CD4-positive, alpha-beta T cell (primary cell): ENCODE results near the gene TBC1D22A. TPM values are rescaled to one million over a fixed set of nuclear protein-coding genes. Genes with fewer than 3 reads are reported as not detected.

Source experiments
- ATAC-seq: fragments of 200-7000 bp; cut with Tn5 transposase; one replicate; pipeline ENCODE4 v1.10.0; 2022; ENCODE audit warnings: mild to moderate bottlenecking; ENCODE audit not compliant: poor library complexity
- CTCF ChIA-PET: fragments of 350-600 bp; sonication (Branson Sonifier 250); formaldehyde crosslinking; loops from one replicate; lab custom pipeline; 2021; ENCODE audit warnings: antibody characterized with exemption, inconsistent platforms; lab: Charles Lee
- POLR2A ChIA-PET: fragments of 350-600 bp; sonication (Branson Sonifier 250); formaldehyde crosslinking; loops from one replicate; lab custom pipeline; 2021; ENCODE audit warnings: antibody characterized with exemption, inconsistent platforms; lab: Charles Lee
- DNase-seq, 14 experiments: peaks; one replicate each; pipeline ENCODE4 v3.0.0-alpha.2; 2013 to 2020; ENCODE audit warnings: mixed read lengths in 2 of 14
- H3K27ac ChIP-seq, 2 donors: one replicate each; pipeline versions ENCODE4 v1.5.1 to v1.7.0; 2013; ENCODE audit warnings: low read length in 2 of 2, low read depth in 1 of 2, mild to moderate bottlenecking in 1 of 2
- H3K27me3 ChIP-seq, 2 experiments: 1 replicate in 1 of 2; 2 replicates in 1 of 2; pipeline versions ENCODE4 v1.6.1 to v1.7.0; 2013; ENCODE audit warnings: low read length in 2 of 2, control low read depth in 1 of 2, mild to moderate bottlenecking in 1 of 2, moderate library complexity in 1 of 2; ENCODE audit not compliant: insufficient read depth in 2 of 2, control insufficient read depth in 1 of 2
- H3K36me3 ChIP-seq: one replicate; pipeline ENCODE4 v1.6.1; 2013; ENCODE audit warnings: low read length, control low read depth; ENCODE audit not compliant: insufficient read depth
- H3K4me1 ChIP-seq: one replicate; pipeline ENCODE4 v1.6.1; 2013; ENCODE audit warnings: low read length, control low read depth; ENCODE audit not compliant: insufficient read depth
- H3K4me3 ChIP-seq: one replicate; pipeline ENCODE4 v1.5.1; 2013; ENCODE audit warnings: mild to moderate bottlenecking, low read length, moderate library complexity
- H3K9me3 ChIP-seq, 2 experiments: 1 replicate in 1 of 2; 2 replicates in 1 of 2; pipeline versions ENCODE4 v1.6.1 to v1.7.0; 2013; ENCODE audit warnings: low read length in 2 of 2, mild to moderate bottlenecking in 2 of 2, control low read depth in 1 of 2, moderate library complexity in 1 of 2; ENCODE audit not compliant: control insufficient read depth in 1 of 2, insufficient read depth in 1 of 2
- H3K27ac Mint-ChIP-seq: one replicate; pipeline ENCODE4 v1.8.0; 2020; ENCODE audit warnings: mixed read lengths
- H3K27me3 Mint-ChIP-seq: one replicate; pipeline ENCODE4 v1.8.0; 2021; ENCODE audit warnings: mixed read lengths
- H3K36me3 Mint-ChIP-seq: one replicate; pipeline ENCODE4 v1.8.0; 2021; ENCODE audit warnings: low read depth, mixed read lengths
- H3K4me1 Mint-ChIP-seq: one replicate; pipeline ENCODE4 v1.8.0; 2021; ENCODE audit warnings: low read depth, mixed read lengths
- H3K4me3 Mint-ChIP-seq: one replicate; pipeline ENCODE4 v1.8.0; 2020; ENCODE audit warnings: mild to moderate bottlenecking, mixed read lengths
- H3K9me3 Mint-ChIP-seq: one replicate; pipeline ENCODE4 v1.8.0; 2020; ENCODE audit warnings: mixed read lengths
- intact Hi-C, 2 experiments: fragments of 100-400 bp; cut with DNase I in 1 of 2; cut with micrococcal nuclease in 1 of 2; formaldehyde crosslinking; loops; one replicate each; pipeline versions ENCODE4 v1.15.1 to v1.9.0; 2023 to 2025; cut with DNase I, micrococcal nuclease
- total RNA-seq, 174 experiments: library from RNA in 2 of 174; stranded (reverse) in 2 of 174; gene quantifications; one replicate each; pipeline ENCODE4 v1.2.3 and lab custom pipeline; 2021 to 2026
- TF ChIP-seq, protein P1 (sequence below): fragments of 200-600 bp; IDR thresholded peaks from one replicate; pipeline ENCODE4 v1.8.0; 2022; ENCODE audit warnings: antibody characterized with exemption, mild to moderate bottlenecking

The TBC1D22A gene
- total RNA-seq, 2 experiments from 2014 or later = 27.1 to 31.7 TPM

DNA sequence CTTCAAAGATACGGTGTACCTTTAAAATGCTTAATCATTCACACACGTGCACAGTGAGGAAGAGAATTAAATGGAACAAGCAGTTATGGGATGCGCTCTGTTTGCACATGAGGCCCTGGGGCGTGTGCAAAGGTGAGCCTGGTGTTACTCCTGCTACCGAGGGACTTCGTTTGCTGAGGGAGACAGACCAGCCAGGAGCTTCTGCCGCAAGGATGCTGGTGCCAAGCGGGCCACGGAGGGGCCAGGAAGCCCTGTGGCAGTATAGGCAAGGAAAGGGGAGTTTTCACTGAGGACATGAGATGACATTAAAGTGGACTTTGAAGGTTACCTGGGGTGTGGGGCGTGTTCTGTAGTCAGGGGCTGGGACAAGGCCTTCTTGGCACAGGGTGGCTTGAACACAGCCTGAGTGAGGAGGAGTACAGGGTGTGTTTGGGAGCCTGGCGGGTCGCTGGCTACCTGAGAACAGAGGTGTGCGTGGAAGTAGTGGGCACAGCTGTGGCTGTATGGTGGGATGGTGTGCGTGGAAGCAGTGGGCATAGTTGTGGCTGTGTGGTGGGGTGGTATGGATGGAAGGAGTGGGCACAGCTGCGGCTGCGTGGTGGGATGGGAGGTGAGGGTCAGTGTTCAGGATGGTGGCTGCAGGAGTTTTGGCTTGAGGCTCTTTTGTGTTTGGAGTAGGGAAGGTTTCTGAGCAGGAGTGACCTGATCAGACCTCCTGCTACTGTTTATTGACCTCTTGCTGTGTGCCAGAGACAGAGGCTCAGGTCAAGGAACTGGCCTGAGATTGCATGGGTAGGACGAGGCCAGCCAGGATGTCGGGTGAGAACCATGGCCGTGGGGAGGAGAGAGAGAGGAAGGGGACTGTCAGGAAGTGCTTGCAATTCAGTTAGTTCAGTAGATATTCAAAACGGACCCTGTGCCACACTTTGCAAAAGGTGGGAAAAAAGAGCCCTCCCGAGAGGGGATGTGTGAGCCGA is 13.7 kb downstream of the TBC1D22A start:
- no peaks in the 10 kb centered on the region for H3K27me3 ChIP-seq
- no peak overlapping the region for H3K4me3 ChIP-seq
- Mint-ChIP-seq H3K27me3 (no peaks in the 10 kb centered on the region), H3K4me1 (peaks cover 75% of the 10 kb centered on the region), H3K9me3 (no peaks in the 10 kb centered on the region), H3K36me3 (peaks cover 20% of the 10 kb centered on the region), H3K27ac (peak overlapping the region; percentile 87), H3K4me3 (peak overlapping the region; percentile 69)
- no peaks in the 10 kb centered on the region for H3K9me3 ChIP-seq
- ATAC-seq (no peak), DNase-seq (peak in 1 of 14 experiments; percentile 15)
- ChIA-PET POLR2A (interaction anchor here (2.8 to 3.1 kb wide), 2 partner anchors 14 to 15 kb away, joined by 14 to 43 read pairs; partner anchors contain the start of gene TBC1D22A), CTCF (interaction anchor here (0.7 to 0.9 kb wide), 2 partner anchors 15 to 18 kb away, joined by 3 to 4 read pairs; no protein-coding TSS in a partner anchor)
- H3K27ac ChIP-seq = peak overlapping the region; percentile 56 to 71
- TF ChIP-seq, protein P1, sequence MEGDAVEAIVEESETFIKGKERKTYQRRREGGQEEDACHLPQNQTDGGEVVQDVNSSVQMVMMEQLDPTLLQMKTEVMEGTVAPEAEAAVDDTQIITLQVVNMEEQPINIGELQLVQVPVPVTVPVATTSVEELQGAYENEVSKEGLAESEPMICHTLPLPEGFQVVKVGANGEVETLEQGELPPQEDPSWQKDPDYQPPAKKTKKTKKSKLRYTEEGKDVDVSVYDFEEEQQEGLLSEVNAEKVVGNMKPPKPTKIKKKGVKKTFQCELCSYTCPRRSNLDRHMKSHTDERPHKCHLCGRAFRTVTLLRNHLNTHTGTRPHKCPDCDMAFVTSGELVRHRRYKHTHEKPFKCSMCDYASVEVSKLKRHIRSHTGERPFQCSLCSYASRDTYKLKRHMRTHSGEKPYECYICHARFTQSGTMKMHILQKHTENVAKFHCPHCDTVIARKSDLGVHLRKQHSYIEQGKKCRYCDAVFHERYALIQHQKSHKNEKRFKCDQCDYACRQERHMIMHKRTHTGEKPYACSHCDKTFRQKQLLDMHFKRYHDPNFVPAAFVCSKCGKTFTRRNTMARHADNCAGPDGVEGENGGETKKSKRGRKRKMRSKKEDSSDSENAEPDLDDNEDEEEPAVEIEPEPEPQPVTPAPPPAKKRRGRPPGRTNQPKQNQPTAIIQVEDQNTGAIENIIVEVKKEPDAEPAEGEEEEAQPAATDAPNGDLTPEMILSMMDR = no peak
- peaks cover 2% of the 10 kb centered on the region for H3K36me3 ChIP-seq
- H3K4me1 ChIP-seq = peaks cover 67% of the 10 kb centered on the region
- intact Hi-C loops = no loop called here

DNA sequence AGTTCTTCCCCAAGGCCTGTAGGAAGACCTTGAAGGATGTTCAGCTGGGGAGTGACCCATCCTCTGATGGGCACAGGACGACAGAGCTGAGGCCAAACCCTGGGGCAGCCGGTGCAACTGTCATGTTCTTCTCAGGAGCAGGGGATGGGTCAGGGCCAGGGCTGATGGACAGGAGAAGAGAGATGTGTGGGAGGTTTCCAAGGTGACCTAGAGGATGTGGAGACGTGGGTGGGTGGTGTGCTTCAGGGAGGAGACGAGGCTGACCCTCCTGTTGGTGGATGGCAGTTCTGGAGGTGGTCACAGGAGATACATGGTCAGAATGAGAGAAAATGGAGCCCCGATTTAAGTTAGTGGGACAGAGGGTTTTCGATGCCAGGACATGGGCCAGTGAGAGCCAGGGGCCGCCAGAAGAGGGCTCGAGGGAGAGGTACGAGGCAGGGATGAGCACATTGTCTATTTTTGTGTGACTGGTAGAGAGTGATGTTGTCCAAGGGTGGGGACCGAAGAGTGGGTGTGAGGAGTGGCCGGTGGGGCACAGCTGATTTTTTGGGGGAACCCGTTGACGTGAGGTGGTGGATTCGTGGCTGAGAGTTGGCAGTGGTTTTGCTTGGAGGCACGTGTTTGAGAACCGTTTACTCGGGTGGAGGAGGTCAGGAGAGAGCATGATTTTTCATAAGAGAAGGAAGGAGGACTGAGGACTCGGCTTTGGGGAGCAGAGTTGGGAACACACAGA is 14.6 kb downstream of the TBC1D22A start:
- Histone ChIP-seq H3K27me3 (no peaks in the 10 kb centered on the region), H3K4me1 (peaks cover 66% of the 10 kb centered on the region), H3K4me3 (no peak overlapping the region), H3K36me3 (peaks cover 2% of the 10 kb centered on the region), H3K9me3 (no peaks in the 10 kb centered on the region), H3K27ac (peak overlapping the region; percentile 56 to 71)
- H3K27me3 Mint-ChIP-seq = no peaks in the 10 kb centered on the region
- no peak for DNase-seq
- peak overlapping the region; percentile 58 for H3K4me3 Mint-ChIP-seq
- ChIA-PET POLR2A (interaction anchor here (1.7 kb wide), 1 partner anchor 14 kb away, joined by 8 read pairs; the partner anchor contains the start of gene TBC1D22A), CTCF (no interaction called here)
- H3K4me1 Mint-ChIP-seq = peaks cover 72% of the 10 kb centered on the region
- H3K27ac Mint-ChIP-seq = peak overlapping the region; percentile 87
- ATAC-seq = no peak
- peaks cover 16% of the 10 kb centered on the region for H3K36me3 Mint-ChIP-seq
- H3K9me3 Mint-ChIP-seq = no peaks in the 10 kb centered on the region
- TF ChIP-seq, protein P1 = no peak
- intact Hi-C loops = no loop called here

DNA sequence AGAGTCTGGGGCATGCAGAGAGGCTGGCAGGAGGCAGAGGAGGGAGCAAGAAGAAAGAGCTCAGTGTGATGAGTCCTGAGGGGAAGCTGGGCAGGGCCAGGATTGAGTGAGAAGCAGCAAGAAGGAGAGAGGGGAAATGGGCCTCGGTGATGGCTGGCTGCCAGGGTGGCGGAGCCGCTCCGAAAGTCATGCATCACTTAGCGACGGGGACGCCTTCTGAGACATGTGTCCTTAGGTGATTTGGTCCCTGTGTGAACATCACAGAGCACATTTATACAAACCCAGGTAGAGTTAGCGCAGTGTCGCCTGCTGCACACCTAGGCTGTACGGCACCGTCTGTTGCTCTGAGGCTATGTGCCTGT is 15.1 kb downstream of the TBC1D22A start:
- DNase-seq = peak; percentile 32 to 78 (median 56)
- Histone ChIP-seq H3K9me3 (no peaks in the 10 kb centered on the region), H3K27ac (peak overlapping the region; percentile 56 to 71), H3K27me3 (no peaks in the 10 kb centered on the region), H3K4me1 (peaks cover 66% of the 10 kb centered on the region), H3K36me3 (peaks cover 2% of the 10 kb centered on the region), H3K4me3 (no peak overlapping the region)
- peaks cover 16% of the 10 kb centered on the region for H3K36me3 Mint-ChIP-seq
- H3K4me3 Mint-ChIP-seq = peak overlapping the region; percentile 58
- POLR2A ChIA-PET = interaction anchor here (1.7 kb wide), 1 partner anchor 15 kb away, joined by 8 read pairs; the partner anchor contains the start of gene TBC1D22A
- intact Hi-C loops = no loop called here
- no peaks in the 10 kb centered on the region for H3K27me3 Mint-ChIP-seq
- CTCF ChIA-PET = no interaction called here
- peaks cover 72% of the 10 kb centered on the region for H3K4me1 Mint-ChIP-seq
- H3K27ac Mint-ChIP-seq = peak overlapping the region; percentile 87
- ATAC-seq = peak; percentile 43
- no peaks in the 10 kb centered on the region for H3K9me3 Mint-ChIP-seq
- TF ChIP-seq, protein P1 = no peak
